Effector memory CD4-positive, alpha-beta T cell (primary cell): ENCODE data around the gene PPP3CA.

Experiments used
- DNase-seq, 3 donors: peaks; one replicate each; pipeline ENCODE4 v3.0.0-alpha.2; 2020
- H3K27ac ChIP-seq: 2 replicates; pipeline ENCODE4 v1.7.0; 2013; ENCODE audit warnings: mild to moderate bottlenecking, low read length, moderate library complexity; ENCODE audit not compliant: insufficient read depth, poor library complexity, severe bottlenecking
- H3K27me3 ChIP-seq: replicated peaks from 2 replicates; pipeline ENCODE4 v1.7.0; 2013; ENCODE audit warnings: mild to moderate bottlenecking, low read length; ENCODE audit not compliant: insufficient read depth, control insufficient read depth, poor library complexity, severe bottlenecking
- H3K36me3 ChIP-seq: 2 replicates; pipeline ENCODE4 v1.7.0; 2013; ENCODE audit warnings: mild to moderate bottlenecking, low read length, moderate library complexity; ENCODE audit not compliant: control insufficient read depth, insufficient read depth
- H3K4me1 ChIP-seq: 2 replicates; pipeline ENCODE4 v1.7.0; 2013; ENCODE audit warnings: low read length, mild to moderate bottlenecking; ENCODE audit not compliant: control insufficient read depth, insufficient read depth, poor library complexity, severe bottlenecking
- H3K4me3 ChIP-seq: 2 replicates; pipeline ENCODE4 v1.7.0; 2013; ENCODE audit warnings: low read length, low read depth, mild to moderate bottlenecking; ENCODE audit not compliant: insufficient read depth, poor library complexity, severe bottlenecking
- H3K9me3 ChIP-seq: 2 replicates; pipeline ENCODE4 v1.7.0; 2013; ENCODE audit warnings: mild to moderate bottlenecking, low read length, moderate library complexity; ENCODE audit not compliant: control insufficient read depth

Gene PPP3CA

DNA sequence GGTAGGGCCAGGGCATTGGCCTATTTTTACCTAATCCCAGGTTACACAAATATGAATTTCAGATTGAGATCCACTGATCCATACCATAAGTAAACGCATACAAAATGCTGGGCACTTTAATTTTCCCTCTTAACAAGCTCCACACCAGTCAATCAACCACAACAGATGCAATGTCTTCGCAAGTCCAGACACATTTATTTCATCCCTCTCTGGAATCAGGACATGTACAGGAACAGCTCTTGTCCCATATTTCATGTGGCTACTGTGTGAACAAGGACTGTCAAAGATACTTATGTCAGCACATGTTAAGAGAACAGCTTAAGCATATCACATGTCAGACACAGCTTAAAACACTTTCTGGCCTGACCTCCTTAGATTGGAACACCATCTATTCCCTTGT lies 145.9 kb downstream of the PPP3CA start:
- H3K27ac ChIP-seq = no peak overlapping the region
- H3K36me3 ChIP-seq = no peaks in the 10 kb centered on the region

GRCh38 chr4:101200561-101200960 lies 146.8 kb downstream of the PPP3CA start:
- Histone ChIP-seq H3K9me3 (no peaks in the 10 kb centered on the region), H3K36me3 (no peaks in the 10 kb centered on the region), H3K4me1 (peaks cover 4% of the 10 kb centered on the region), H3K27me3 (no peaks in the 10 kb centered on the region), H3K4me3 (no peak overlapping the region), H3K27ac (no peak overlapping the region)
- DNase-seq = no peak

More for the DNA sequence above, 145.9 kb downstream of the PPP3CA start:
- H3K4me1 ChIP-seq = peaks cover 12% of the 10 kb centered on the region
- no peak overlapping the region for H3K4me3 ChIP-seq
- DNase-seq = no peak
- no peaks in the 10 kb centered on the region for H3K27me3 ChIP-seq
- H3K9me3 ChIP-seq = no peaks in the 10 kb centered on the region

GRCh38 chr4:101199507-101200285 lies 147.6 kb downstream of the PPP3CA start:
- no peaks in the 10 kb centered on the region for H3K9me3 ChIP-seq
- H3K4me3 ChIP-seq = no peak overlapping the region
- no peaks in the 10 kb centered on the region for H3K27me3 ChIP-seq
- no peak overlapping the region for H3K27ac ChIP-seq
- no peaks in the 10 kb centered on the region for H3K36me3 ChIP-seq
- no peaks in the 10 kb centered on the region for H3K4me1 ChIP-seq
- DNase-seq = no peak

DNA sequence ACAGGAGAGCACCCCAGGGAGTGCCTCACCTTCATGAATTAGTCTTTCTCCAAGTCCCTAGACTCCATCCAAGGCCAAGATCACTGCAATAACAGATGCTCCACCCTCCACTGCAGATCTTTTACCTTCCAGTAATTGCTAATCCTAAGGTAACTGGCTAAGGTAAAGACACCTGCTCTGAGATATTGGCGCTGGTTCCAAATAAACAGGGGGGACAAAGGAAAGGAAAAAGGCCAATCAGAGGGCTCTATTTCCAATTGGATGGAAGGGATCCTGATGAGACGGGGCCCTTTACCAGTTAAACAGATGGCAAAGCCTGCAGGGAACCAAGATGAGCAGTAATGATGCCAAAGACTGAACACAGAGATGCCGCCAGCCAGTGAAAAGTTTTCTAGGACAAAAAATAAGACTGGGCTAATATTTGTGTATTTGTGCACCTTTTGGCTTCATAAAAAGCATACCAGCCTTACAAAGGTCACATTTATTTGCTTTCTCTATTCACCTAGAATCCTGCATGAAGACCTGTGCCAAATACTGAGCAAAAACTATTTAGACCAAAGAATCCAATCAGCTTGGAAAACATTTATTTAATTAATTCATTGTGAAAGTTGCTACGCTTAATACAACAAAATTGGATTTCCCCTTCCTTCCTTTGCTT lies 148.5 kb downstream of the PPP3CA start:
- DNase-seq = no peak

DNA sequence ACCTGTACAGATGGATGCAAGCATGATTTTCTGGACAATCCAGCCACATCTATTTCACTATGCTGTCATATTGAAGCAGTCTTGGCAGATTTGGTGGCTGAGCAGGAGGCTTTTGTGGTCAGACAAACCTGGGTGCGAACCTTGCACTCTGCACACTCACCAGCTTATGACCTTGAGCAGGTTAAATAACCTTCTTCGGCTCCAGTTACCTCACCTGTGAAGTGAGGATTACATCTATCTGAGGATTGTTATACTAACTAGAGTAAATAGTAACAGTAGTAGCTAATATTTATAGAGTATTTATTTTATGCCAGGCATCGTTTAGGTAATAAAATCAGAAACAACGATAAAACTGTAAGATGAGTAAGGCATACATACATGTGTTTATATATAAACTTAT lies 150.0 kb downstream of the PPP3CA start:
- no peaks in the 10 kb centered on the region for H3K36me3 ChIP-seq
- DNase-seq = no peak
- H3K4me3 ChIP-seq = no peak overlapping the region
- no peaks in the 10 kb centered on the region for H3K27me3 ChIP-seq
- H3K4me1 ChIP-seq = no peaks in the 10 kb centered on the region
- no peak overlapping the region for H3K27ac ChIP-seq
- H3K9me3 ChIP-seq = no peaks in the 10 kb centered on the region

More for the DNA sequence above, 148.5 kb downstream of the PPP3CA start:
- H3K4me3 ChIP-seq = no peak overlapping the region
- H3K27me3 ChIP-seq = no peaks in the 10 kb centered on the region
- no peaks in the 10 kb centered on the region for H3K36me3 ChIP-seq
- no peaks in the 10 kb centered on the region for H3K9me3 ChIP-seq
- H3K27ac ChIP-seq = no peak overlapping the region
- H3K4me1 ChIP-seq = no peaks in the 10 kb centered on the region

DNA sequence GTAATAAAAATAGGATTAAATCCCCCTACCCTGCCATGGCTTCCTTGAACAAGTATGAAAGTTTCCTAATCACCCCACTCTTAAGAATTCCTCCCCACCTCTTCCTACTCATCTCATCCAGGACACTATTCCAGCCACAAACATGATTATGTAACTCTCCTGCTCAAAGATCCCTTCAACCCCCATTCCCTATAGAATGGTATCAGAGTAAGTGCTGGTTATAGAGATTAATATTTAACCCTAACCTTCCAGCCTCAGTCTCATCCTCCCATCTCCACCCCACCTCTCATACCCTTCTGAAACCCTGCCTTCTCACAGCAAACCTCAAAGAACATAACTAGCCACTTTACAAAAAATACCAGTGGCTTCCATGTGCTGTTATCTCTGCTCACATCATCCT lies 155.1 kb downstream of the PPP3CA start:
- no peak for DNase-seq
- H3K36me3 ChIP-seq = no peaks in the 10 kb centered on the region
- H3K27me3 ChIP-seq = no peaks in the 10 kb centered on the region
- H3K27ac ChIP-seq = no peak overlapping the region
- H3K4me3 ChIP-seq = no peak overlapping the region
- H3K9me3 ChIP-seq = no peaks in the 10 kb centered on the region
- H3K4me1 ChIP-seq = no peaks in the 10 kb centered on the region

DNA sequence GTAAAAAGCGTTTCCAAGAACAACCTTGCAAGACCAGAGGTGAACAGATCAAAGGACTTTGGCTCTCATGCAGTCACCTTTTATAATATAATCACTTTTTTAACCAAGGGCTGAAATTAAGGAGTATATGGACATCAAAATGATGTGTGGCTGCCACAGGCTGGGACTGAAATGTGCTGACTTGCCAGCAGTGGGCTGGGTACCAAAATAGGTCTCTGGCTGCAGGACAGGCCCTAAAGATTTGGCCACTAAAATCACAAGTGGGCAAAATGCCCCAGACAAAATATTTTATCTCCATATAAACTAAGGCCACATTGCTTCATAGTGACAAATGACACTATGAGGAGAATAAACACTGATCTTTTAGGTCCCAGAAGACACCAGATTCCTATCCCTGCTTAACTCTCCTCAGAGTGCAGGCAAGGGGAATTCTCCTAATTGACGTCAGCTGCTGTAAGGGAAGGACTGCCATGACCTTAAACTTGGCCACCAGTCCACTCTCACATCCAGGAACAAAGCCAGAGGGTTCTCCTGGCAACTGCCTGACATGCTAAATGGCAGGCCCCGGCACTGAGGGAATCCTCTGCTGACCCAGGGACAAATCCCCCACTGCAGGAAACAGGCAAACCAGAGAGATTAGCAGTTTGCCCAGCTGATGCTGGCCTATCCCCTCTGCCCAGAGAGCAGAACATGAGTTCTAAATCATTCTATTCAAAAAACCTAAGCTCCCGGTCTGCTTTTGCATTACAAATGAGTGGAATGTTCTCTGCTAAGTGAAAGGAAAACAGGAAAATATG lies 155.8 kb downstream of the PPP3CA start:
- no peaks in the 10 kb centered on the region for H3K9me3 ChIP-seq
- no peaks in the 10 kb centered on the region for H3K36me3 ChIP-seq
- no peak for DNase-seq
- H3K27ac ChIP-seq = no peak overlapping the region
- H3K4me3 ChIP-seq = no peak overlapping the region
- no peaks in the 10 kb centered on the region for H3K27me3 ChIP-seq
- no peaks in the 10 kb centered on the region for H3K4me1 ChIP-seq

GRCh38 chr4:101190751-101191150 lies 156.6 kb downstream of the PPP3CA start:
- DNase-seq = no peak
- H3K27ac ChIP-seq = no peak overlapping the region
- no peaks in the 10 kb centered on the region for H3K36me3 ChIP-seq
- H3K27me3 ChIP-seq = no peaks in the 10 kb centered on the region
- no peak overlapping the region for H3K4me3 ChIP-seq
- no peaks in the 10 kb centered on the region for H3K9me3 ChIP-seq
- H3K4me1 ChIP-seq = no peaks in the 10 kb centered on the region

GRCh38 chr4:101188906-101189305 lies 158.4 kb downstream of the PPP3CA start:
- Histone ChIP-seq H3K4me1 (no peaks in the 10 kb centered on the region), H3K27ac (no peak overlapping the region), H3K36me3 (no peaks in the 10 kb centered on the region), H3K4me3 (no peak overlapping the region), H3K27me3 (no peaks in the 10 kb centered on the region), H3K9me3 (no peaks in the 10 kb centered on the region)
- no peak for DNase-seq

DNA sequence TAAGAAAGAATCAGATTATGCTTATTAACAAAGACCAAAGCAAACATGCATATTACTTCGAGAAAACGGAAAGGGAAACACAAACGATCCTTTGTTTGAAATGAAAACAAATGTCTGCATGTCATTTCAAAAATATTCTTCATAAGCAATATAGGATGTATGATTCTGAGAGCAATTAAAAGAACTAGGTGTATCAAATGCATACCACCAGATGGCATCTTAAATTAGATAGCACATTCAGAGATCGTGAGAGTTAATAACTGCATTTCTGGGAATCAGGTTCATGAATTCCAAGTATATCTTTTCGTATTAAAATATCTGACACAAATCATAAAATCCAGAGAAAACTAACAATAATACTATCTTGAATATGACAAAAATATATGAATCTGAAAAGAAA lies 159.5 kb downstream of the PPP3CA start:
- H3K27me3 ChIP-seq = no peaks in the 10 kb centered on the region
- H3K4me1 ChIP-seq = no peaks in the 10 kb centered on the region
- no peaks in the 10 kb centered on the region for H3K36me3 ChIP-seq
- H3K4me3 ChIP-seq = no peak overlapping the region
- DNase-seq = no peak
- no peaks in the 10 kb centered on the region for H3K9me3 ChIP-seq
- no peak overlapping the region for H3K27ac ChIP-seq
